T1000 (cell line): Measurements from ENCODE around the gene TRAK1.
"Not testable (repeated sequence)": the region's sequence is repeated elsewhere in the genome, so short reads cannot be mapped to it uniquely, and the experiment has no call there.

Experiments used
- DNase-seq: peaks from one replicate; lab custom pipeline; 2025; ENCODE audit warnings: mixed read lengths; lab: John Stamatoyannopoulos, UW

Gene TRAK1

GRCh38 chr3:42097566-42097946 is 6.4 kb downstream of the TRAK1 start:
- no peak for DNase-seq

- DNase-seq: no peak
Measured at GRCh38 chr3:42098171-42098570, 7.0 kb downstream of the TRAK1 start.

GRCh38 chr3:42099020-42099765 is 8.0 kb downstream of the TRAK1 start:
- no peak for DNase-seq

- no peak for DNase-seq
Measured at GRCh38 chr3:42101048-42101447, 9.9 kb downstream of the TRAK1 start.

GRCh38 chr3:42101481-42101880 is 10.3 kb downstream of the TRAK1 start:
- DNase-seq: no peak

- DNase-seq: no peak
Measured at GRCh38 chr3:42102571-42102970, 11.4 kb downstream of the TRAK1 start.

- DNase-seq: not testable (repeated sequence)
Measured at GRCh38 chr3:42103921-42104665, 12.9 kb downstream of the TRAK1 start.

- DNase-seq: not testable (repeated sequence)
Measured at GRCh38 chr3:42105994-42106393, 14.8 kb downstream of the TRAK1 start.

GRCh38 chr3:42106646-42107045 is 15.5 kb downstream of the TRAK1 start:
- DNase-seq: no peak

GRCh38 chr3:42110631-42111030 is 19.5 kb downstream of the TRAK1 start:
- no peak for DNase-seq

GRCh38 chr3:42114130-42114725 is 23.1 kb downstream of the TRAK1 start:
- DNase-seq: no peak

- no peak for DNase-seq
Measured at GRCh38 chr3:42115215-42115614, 24.1 kb downstream of the TRAK1 start.

- no peak for DNase-seq
Measured at GRCh38 chr3:42115946-42116345, 24.8 kb downstream of the TRAK1 start.

GRCh38 chr3:42116466-42116865 is 25.3 kb downstream of the TRAK1 start:
- no peak for DNase-seq

GRCh38 chr3:42117175-42118008 is 26.2 kb downstream of the TRAK1 start:
- peak; percentile 23 for DNase-seq

- no peak for DNase-seq
Measured at GRCh38 chr3:42118762-42119361, 27.7 kb downstream of the TRAK1 start.

GRCh38 chr3:42119561-42120355 is 28.6 kb downstream of the TRAK1 start:
- DNase-seq: no peak

- DNase-seq: no peak
Measured at GRCh38 chr3:42120866-42121265, 29.7 kb downstream of the TRAK1 start.

- no peak for DNase-seq
Measured at GRCh38 chr3:42122261-42123011, 31.3 kb downstream of the TRAK1 start.

- no peak for DNase-seq
Measured at GRCh38 chr3:42123012-42123581, 31.9 kb downstream of the TRAK1 start.
